NT2/D1 (cell line): ENCODE measurements around the gene ERC1.
"Not testable (repeated sequence)": the region's sequence is repeated elsewhere in the genome, so short reads cannot be mapped to it uniquely, and the experiment has no call there.

Source experiments
- DNase-seq: peaks from one replicate; pipeline ENCODE4 v3.0.0-alpha.2; 2011; ENCODE audit warnings: low read depth, low spot score
- H3K27me3 ChIP-seq: 2 replicates; pipeline ENCODE4 v1.6.0; 2011; ENCODE audit warnings: mild to moderate bottlenecking; ENCODE audit not compliant: insufficient read length, insufficient read depth
- H3K36me3 ChIP-seq: 2 replicates; pipeline ENCODE4 v1.6.1; 2011; ENCODE audit warnings: mild to moderate bottlenecking, low read length, mixed read lengths; ENCODE audit not compliant: insufficient read depth, insufficient read length
- H3K4me1 ChIP-seq: 2 replicates; pipeline ENCODE4 v1.5.1; 2011; ENCODE audit not compliant: insufficient read depth, insufficient read length
- H3K4me3 ChIP-seq: 2 replicates; pipeline ENCODE4 v1.5.1; 2011; ENCODE audit warnings: low read depth; ENCODE audit not compliant: insufficient read length
- H3K9ac ChIP-seq: 2 replicates; pipeline ENCODE4 v1.6.0; 2011; ENCODE audit warnings: low read depth; ENCODE audit not compliant: insufficient read length
- H3K9me3 ChIP-seq: 2 replicates; pipeline ENCODE4 v1.5.1; 2011; ENCODE audit warnings: mild to moderate bottlenecking, low read length; ENCODE audit not compliant: insufficient read depth
- SUZ12 ChIP-seq: IDR thresholded peaks from 2 replicates; pipeline ENCODE4 v1.6.1; 2011; ENCODE audit not compliant: insufficient read length, insufficient read depth; ENCODE audit errors: extremely low read depth
- YY1 ChIP-seq: IDR thresholded peaks from 2 replicates; pipeline ENCODE4 v1.6.1; 2011; ENCODE audit not compliant: insufficient read length, insufficient read depth
- ZNF274 ChIP-seq: IDR thresholded peaks from 2 replicates; pipeline ENCODE4 v1.6.1; 2011; ENCODE audit warnings: mild to moderate bottlenecking, low read depth, low read length

Gene ERC1

GRCh38 chr12:1234073-1234472, 243.1 kb downstream of the ERC1 start:
- Histone ChIP-seq H3K9me3 (no peaks in the 10 kb centered on the region), H3K4me3 (no peak overlapping the region), H3K4me1 (no peaks in the 10 kb centered on the region), H3K27me3 (no peaks in the 10 kb centered on the region), H3K9ac (no peak overlapping the region), H3K36me3 (peaks cover 8% of the 10 kb centered on the region)
- TF ChIP-seq SUZ12 (no peak), YY1 (no peak), ZNF274 (no peak)
- no peak for DNase-seq

- no peaks in the 10 kb centered on the region for H3K36me3 ChIP-seq
- H3K4me3 ChIP-seq = no peak overlapping the region
- no peaks in the 10 kb centered on the region for H3K27me3 ChIP-seq
- H3K9ac ChIP-seq = no peak overlapping the region
- no peaks in the 10 kb centered on the region for H3K9me3 ChIP-seq
- H3K4me1 ChIP-seq = no peaks in the 10 kb centered on the region
- TF ChIP-seq ZNF274 (no peak), YY1 (no peak), SUZ12 (no peak)
- no peak for DNase-seq
These were observed 255.6 kb downstream of the ERC1 start for GRCh38 chr12:1246637-1247036.

- DNase-seq = peak; percentile 22
- H3K36me3 ChIP-seq = no peaks in the 10 kb centered on the region
- no peaks in the 10 kb centered on the region for H3K4me1 ChIP-seq
- H3K4me3 ChIP-seq = no peak overlapping the region
- no peaks in the 10 kb centered on the region for H3K9me3 ChIP-seq
- no peaks in the 10 kb centered on the region for H3K27me3 ChIP-seq
- TF ChIP-seq YY1 (no peak), SUZ12 (no peak), ZNF274 (no peak)
- no peak overlapping the region for H3K9ac ChIP-seq
These were observed 259.6 kb downstream of the ERC1 start for GRCh38 chr12:1250641-1251040.

GRCh38 chr12:1252758-1253157, 261.7 kb downstream of the ERC1 start:
- Histone ChIP-seq H3K4me1 (no peaks in the 10 kb centered on the region), H3K27me3 (no peaks in the 10 kb centered on the region), H3K36me3 (peaks cover 4% of the 10 kb centered on the region), H3K9me3 (no peaks in the 10 kb centered on the region), H3K4me3 (no peak overlapping the region), H3K9ac (no peak overlapping the region)
- no peak for DNase-seq
- TF ChIP-seq YY1 (no peak), ZNF274 (no peak), SUZ12 (no peak)

GRCh38 chr12:1255125-1255524, 264.1 kb downstream of the ERC1 start:
- H3K4me3 ChIP-seq, H3K36me3 ChIP-seq, DNase-seq, H3K9me3 ChIP-seq, H3K4me1 ChIP-seq, H3K27me3 ChIP-seq, H3K9ac ChIP-seq: not testable (repeated sequence)

- H3K27me3 ChIP-seq, H3K4me1 ChIP-seq, H3K4me3 ChIP-seq, DNase-seq, H3K9me3 ChIP-seq, H3K9ac ChIP-seq, H3K36me3 ChIP-seq: not testable (repeated sequence)
These were observed 264.8 kb downstream of the ERC1 start for GRCh38 chr12:1255854-1256253.

GRCh38 chr12:1256285-1256684, 265.3 kb downstream of the ERC1 start:
- Histone ChIP-seq H3K27me3 (no peaks in the 10 kb centered on the region), H3K36me3 (peaks cover 4% of the 10 kb centered on the region), H3K4me1 (no peaks in the 10 kb centered on the region), H3K9me3 (no peaks in the 10 kb centered on the region), H3K9ac (no peak overlapping the region), H3K4me3 (no peak overlapping the region)
- TF ChIP-seq SUZ12 (no peak), ZNF274 (no peak), YY1 (no peak)
- no peak for DNase-seq

GRCh38 chr12:1256991-1257390, 266.0 kb downstream of the ERC1 start:
- Histone ChIP-seq H3K9ac (no peak overlapping the region), H3K4me1 (no peaks in the 10 kb centered on the region), H3K4me3 (no peak overlapping the region), H3K9me3 (no peaks in the 10 kb centered on the region), H3K27me3 (no peaks in the 10 kb centered on the region), H3K36me3 (peaks cover 4% of the 10 kb centered on the region)
- TF ChIP-seq SUZ12 (no peak), ZNF274 (no peak), YY1 (no peak)
- no peak for DNase-seq
